Ishikawa (cell line): ENCODE results near the gene GDF9.

Experiments used
- TAF1 ChIP-seq: IDR thresholded peaks from 2 replicates; pipeline ENCODE4 v1.6.1; 2012; ENCODE audit warnings: low read depth, mild to moderate bottlenecking
- TF ChIP-seq, protein P1 (sequence below): IDR thresholded peaks from 2 replicates; pipeline ENCODE4 v1.6.1; 2012; ENCODE audit warnings: low read depth, mild to moderate bottlenecking

DNA sequence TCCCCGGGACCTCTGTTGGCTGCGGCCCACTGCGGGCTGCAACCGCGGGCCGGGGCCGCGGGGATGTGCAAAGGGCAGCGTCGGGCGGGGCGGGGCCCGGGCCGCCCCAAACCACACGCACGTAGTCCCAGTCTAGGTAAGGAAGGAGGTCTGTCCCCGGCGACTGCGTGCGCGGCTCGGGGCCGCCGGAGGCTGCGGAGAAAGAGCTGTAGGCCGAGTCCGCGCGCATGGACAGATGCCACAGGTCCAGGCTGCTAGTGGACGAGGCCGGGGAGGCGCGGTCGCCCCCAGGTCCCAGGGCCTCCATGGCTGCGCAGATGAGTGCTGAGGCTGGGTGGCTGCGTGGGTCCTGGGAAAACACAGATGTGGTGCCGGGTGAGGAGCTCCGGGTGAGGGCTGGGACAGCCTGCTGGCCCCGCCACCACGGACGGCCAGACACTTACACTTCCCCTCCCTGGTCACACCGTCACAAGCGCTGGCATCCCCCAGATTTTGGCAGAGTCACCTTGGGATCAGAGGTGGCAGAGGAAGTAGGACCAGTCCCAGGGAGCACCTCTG lies 40.4 kb downstream of the GDF9 start:
- TF ChIP-seq, protein P1, sequence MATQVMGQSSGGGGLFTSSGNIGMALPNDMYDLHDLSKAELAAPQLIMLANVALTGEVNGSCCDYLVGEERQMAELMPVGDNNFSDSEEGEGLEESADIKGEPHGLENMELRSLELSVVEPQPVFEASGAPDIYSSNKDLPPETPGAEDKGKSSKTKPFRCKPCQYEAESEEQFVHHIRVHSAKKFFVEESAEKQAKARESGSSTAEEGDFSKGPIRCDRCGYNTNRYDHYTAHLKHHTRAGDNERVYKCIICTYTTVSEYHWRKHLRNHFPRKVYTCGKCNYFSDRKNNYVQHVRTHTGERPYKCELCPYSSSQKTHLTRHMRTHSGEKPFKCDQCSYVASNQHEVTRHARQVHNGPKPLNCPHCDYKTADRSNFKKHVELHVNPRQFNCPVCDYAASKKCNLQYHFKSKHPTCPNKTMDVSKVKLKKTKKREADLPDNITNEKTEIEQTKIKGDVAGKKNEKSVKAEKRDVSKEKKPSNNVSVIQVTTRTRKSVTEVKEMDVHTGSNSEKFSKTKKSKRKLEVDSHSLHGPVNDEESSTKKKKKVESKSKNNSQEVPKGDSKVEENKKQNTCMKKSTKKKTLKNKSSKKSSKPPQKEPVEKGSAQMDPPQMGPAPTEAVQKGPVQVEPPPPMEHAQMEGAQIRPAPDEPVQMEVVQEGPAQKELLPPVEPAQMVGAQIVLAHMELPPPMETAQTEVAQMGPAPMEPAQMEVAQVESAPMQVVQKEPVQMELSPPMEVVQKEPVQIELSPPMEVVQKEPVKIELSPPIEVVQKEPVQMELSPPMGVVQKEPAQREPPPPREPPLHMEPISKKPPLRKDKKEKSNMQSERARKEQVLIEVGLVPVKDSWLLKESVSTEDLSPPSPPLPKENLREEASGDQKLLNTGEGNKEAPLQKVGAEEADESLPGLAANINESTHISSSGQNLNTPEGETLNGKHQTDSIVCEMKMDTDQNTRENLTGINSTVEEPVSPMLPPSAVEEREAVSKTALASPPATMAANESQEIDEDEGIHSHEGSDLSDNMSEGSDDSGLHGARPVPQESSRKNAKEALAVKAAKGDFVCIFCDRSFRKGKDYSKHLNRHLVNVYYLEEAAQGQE: no peak
- no peak for TF ChIP-seq TAF1
